DND-41 (cell line): Measurements from ENCODE around the gene ZSCAN10.

Experiments
- ATAC-seq: fragments of 200-7000 bp; cut with Tn5 transposase; 3 replicates; pipeline ENCODE4 v1.9.1; 2021; ENCODE audit warnings: low read depth; ENCODE audit not compliant: insufficient read depth
- DNase-seq: peaks from one replicate; pipeline ENCODE4 v3.0.0-alpha.2; 2020
- H2AFZ ChIP-seq: 2 replicates; pipeline ENCODE4 v1.6.0; 2012; ENCODE audit warnings: low read depth, low read length
- H3K27ac ChIP-seq: 2 replicates; pipeline ENCODE4 v1.5.1; 2012; ENCODE audit warnings: low read length, inconsistent platforms
- H3K27me3 ChIP-seq: fragments of 200-600 bp; sonication (generic); 2 replicates; pipeline ENCODE4 v1.6.0; 2012; ENCODE audit warnings: low read length, mild to moderate bottlenecking, inconsistent platforms; ENCODE audit not compliant: insufficient read depth, poor library complexity
- H3K36me3 ChIP-seq: 2 replicates; pipeline ENCODE4 v1.5.1; 2012; ENCODE audit warnings: low read length, inconsistent platforms; ENCODE audit not compliant: insufficient read depth
- H3K4me1 ChIP-seq: 2 replicates; pipeline ENCODE4 v1.5.1; 2012; ENCODE audit warnings: mild to moderate bottlenecking, low read length; ENCODE audit not compliant: insufficient read depth
- H3K4me2 ChIP-seq: 2 replicates; pipeline ENCODE4 v1.6.0; 2012; ENCODE audit warnings: mild to moderate bottlenecking, moderate library complexity, low read length, inconsistent platforms; ENCODE audit not compliant: insufficient read depth
- H3K4me3 ChIP-seq, 2 experiments: fragments of 200-600 bp in 1 of 2; shearing (Covaris generic) in 1 of 2; 2 replicates each; pipeline ENCODE4 v1.5.1; 2012 to 2016; ENCODE audit warnings: inconsistent platforms in 2 of 2, low read length in 2 of 2, mild to moderate bottlenecking in 2 of 2, low read depth in 1 of 2, moderate library complexity in 1 of 2
- H3K79me2 ChIP-seq: 2 replicates; pipeline ENCODE4 v1.6.0; 2012; ENCODE audit warnings: low read length, inconsistent platforms; ENCODE audit not compliant: insufficient read depth
- H3K9ac ChIP-seq: 2 replicates; pipeline ENCODE4 v1.6.0; 2012; ENCODE audit warnings: low read depth, mild to moderate bottlenecking, inconsistent platforms, low read length, moderate library complexity
- H3K9me3 ChIP-seq: 2 replicates; pipeline ENCODE4 v1.5.1; 2012; ENCODE audit warnings: low read length, moderate library complexity, mild to moderate bottlenecking, inconsistent platforms; ENCODE audit not compliant: insufficient read depth, severe bottlenecking
- H4K20me1 ChIP-seq: 2 replicates; pipeline ENCODE4 v1.6.0; 2012; ENCODE audit warnings: low read length; ENCODE audit not compliant: insufficient read depth
- EZH2 ChIP-seq: IDR thresholded peaks from 3 replicates; pipeline ENCODE4 v1.6.1; 2012; ENCODE audit warnings: borderline replicate concordance, low read depth, mild to moderate bottlenecking, moderate library complexity, low read length, inconsistent platforms; ENCODE audit not compliant: severe bottlenecking
- TF ChIP-seq, protein P1 (sequence below): IDR thresholded peaks from 2 replicates; pipeline ENCODE4 v1.5.1; 2012; ENCODE audit warnings: borderline replicate concordance, low read length, moderate library complexity, mild to moderate bottlenecking; ENCODE audit not compliant: poor library complexity, severe bottlenecking; ENCODE audit errors: extremely low read depth

Gene ZSCAN10

DNA sequence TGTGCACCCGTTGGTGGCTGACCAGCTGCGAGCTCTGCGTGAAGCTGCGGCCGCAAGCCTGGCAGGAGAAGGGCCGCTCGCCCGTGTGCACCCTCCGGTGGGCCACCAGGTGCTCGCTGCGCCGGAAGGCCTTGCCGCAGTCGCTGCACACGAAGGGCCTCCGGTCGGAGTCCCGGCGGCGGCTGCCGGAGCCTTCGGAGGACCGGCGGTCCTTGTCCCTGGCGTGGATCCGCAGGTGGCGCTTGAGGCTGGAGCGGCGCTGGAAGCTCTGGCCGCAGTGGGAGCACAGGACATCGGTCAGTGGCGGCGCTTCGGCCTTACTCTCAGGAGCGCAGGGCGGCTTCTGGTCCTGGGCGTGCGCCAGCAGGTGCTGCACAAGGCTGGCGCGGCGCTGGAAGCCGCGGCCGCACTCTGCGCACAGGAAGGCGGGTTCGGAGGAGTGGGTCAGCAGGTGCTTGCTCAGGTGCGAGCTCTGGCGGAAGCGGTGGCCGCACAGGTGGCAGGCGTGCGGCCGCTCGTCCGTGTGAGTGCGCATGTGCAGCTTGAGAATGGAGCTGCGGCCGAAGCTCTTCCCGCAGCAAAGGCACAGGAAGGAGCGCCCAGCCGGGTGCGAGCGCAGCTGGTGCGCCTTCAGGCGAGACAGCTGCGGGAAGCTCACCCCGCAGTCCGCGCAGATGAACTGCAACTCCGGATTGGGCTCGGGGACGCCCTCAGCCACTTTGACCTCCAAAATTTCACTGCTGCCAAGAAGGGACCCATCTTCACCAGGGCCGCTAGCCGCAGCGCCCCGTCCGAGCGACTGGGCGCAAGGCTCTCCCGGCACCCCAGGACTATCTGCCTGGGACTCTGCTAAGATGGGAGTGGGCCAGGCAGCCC, 9.1 kb downstream of the ZSCAN10 start:
- no peak for DNase-seq
- Histone ChIP-seq H3K36me3 (no peaks in the 10 kb centered on the region), H3K27me3 (no peaks in the 10 kb centered on the region), H3K9me3 (no peaks in the 10 kb centered on the region), H4K20me1 (no peaks in the 10 kb centered on the region), H3K4me3 (no peak overlapping the region), H3K4me1 (peaks cover 2% of the 10 kb centered on the region; the same call in 1 of the 2 replicates), H3K79me2 (no peaks in the 10 kb centered on the region), H3K4me2 (no peak overlapping the region), H3K27ac (no peak overlapping the region), H2AFZ (no peak overlapping the region), H3K9ac (no peak overlapping the region)
- TF ChIP-seq, protein P1, sequence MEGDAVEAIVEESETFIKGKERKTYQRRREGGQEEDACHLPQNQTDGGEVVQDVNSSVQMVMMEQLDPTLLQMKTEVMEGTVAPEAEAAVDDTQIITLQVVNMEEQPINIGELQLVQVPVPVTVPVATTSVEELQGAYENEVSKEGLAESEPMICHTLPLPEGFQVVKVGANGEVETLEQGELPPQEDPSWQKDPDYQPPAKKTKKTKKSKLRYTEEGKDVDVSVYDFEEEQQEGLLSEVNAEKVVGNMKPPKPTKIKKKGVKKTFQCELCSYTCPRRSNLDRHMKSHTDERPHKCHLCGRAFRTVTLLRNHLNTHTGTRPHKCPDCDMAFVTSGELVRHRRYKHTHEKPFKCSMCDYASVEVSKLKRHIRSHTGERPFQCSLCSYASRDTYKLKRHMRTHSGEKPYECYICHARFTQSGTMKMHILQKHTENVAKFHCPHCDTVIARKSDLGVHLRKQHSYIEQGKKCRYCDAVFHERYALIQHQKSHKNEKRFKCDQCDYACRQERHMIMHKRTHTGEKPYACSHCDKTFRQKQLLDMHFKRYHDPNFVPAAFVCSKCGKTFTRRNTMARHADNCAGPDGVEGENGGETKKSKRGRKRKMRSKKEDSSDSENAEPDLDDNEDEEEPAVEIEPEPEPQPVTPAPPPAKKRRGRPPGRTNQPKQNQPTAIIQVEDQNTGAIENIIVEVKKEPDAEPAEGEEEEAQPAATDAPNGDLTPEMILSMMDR = no peak
- TF ChIP-seq EZH2 = no peak
- ATAC-seq = no peak

DNA sequence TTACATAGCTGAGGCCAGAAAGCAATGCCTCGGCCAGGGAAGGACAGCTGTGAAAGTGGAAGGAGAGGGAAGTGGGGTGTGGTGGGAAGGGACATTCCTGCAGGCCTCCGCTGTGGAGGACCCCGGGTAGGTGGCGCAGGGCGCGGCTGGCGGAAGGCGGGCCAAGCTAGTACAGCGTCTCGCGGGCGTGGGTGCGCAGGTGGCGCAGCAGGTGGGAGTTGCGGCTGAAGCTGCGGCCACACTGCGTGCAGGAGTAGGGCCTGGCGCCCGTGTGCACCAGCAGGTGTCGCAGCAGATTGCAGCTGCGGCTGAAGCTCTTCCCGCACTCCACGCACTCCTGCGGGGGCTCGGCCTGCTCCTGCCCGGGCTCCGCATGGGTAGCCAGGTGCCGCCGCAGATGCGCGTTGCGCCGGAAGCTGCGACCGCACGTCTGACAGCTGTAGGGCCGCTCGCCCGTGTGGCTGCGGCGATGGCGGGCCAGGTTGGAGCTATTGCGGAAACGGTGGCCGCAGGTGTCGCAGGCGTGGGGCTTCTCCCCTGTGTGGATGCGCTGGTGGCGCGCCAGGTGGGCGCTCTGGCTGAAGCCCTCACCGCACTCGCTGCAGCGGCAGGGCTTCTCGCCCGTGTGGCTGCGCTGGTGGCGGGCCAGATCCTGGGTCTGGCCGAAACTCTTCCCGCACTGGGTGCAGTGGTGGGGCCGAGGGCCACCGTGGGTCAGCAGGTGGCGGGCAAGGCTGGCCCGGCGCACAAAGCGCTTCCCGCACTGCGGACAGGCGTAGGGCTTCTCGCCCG, 10.0 kb downstream of the ZSCAN10 start:
- no peak for TF ChIP-seq EZH2
- TF ChIP-seq, protein P1 = no peak
- Histone ChIP-seq H4K20me1 (no peaks in the 10 kb centered on the region), H3K36me3 (no peaks in the 10 kb centered on the region), H3K9ac (no peak overlapping the region), H3K4me2 (no peak overlapping the region), H3K4me3 (no peak overlapping the region), H3K27me3 (no peaks in the 10 kb centered on the region), H3K9me3 (no peaks in the 10 kb centered on the region), H3K27ac (no peak overlapping the region), H3K79me2 (no peaks in the 10 kb centered on the region), H3K4me1 (peaks cover 2% of the 10 kb centered on the region; the same call in 1 of the 2 replicates), H2AFZ (no peak overlapping the region)
- ATAC-seq (no peak), DNase-seq (no peak)

DNA sequence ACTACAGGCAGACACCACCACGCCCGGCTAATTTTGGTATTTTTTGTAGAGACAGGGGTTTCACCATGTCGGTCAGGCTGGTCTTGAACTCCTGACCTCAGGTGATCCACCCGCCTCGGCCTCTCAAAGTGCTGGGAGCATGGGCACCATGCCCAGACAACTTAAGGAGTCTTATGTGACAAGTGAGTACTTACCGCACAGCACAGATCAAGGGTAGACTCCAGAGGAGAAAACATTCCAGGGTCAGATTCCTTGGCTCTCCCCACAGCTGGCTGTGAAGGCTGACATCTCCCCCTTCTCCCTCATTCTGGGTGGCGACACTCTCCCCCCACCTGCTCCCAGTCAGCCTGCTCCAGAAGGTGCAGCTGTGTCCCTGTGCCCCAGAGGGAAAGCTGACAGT, 10.6 kb downstream of the ZSCAN10 start:
- H4K20me1 ChIP-seq = no peaks in the 10 kb centered on the region
- no peak overlapping the region for H3K9ac ChIP-seq
- no peak overlapping the region for H3K4me3 ChIP-seq
- peak overlapping the region; percentile 50; the same call in 1 of the 2 replicates for H3K27ac ChIP-seq
- no peak overlapping the region for H3K4me2 ChIP-seq
- H2AFZ ChIP-seq = no peak overlapping the region
- H3K36me3 ChIP-seq = no peaks in the 10 kb centered on the region
- TF ChIP-seq, protein P1 = no peak
- TF ChIP-seq EZH2 = no peak
- DNase-seq (no peak), ATAC-seq (no peak)
- no peaks in the 10 kb centered on the region for H3K9me3 ChIP-seq
- H3K4me1 ChIP-seq = peaks cover 2% of the 10 kb centered on the region; the same call in 1 of the 2 replicates
- no peaks in the 10 kb centered on the region for H3K27me3 ChIP-seq
- H3K79me2 ChIP-seq = no peaks in the 10 kb centered on the region
